Keratinocyte (primary cell): ENCODE results near the gene FJX1. TPM values are rescaled to one million over a fixed set of nuclear protein-coding genes. Genes with fewer than 3 reads are reported as not detected.

ENCODE experiments used
- DNase-seq: peaks from one replicate; pipeline ENCODE4 v3.0.0-alpha.2; 2011; ENCODE audit warnings: low read depth, missing footprints, low spot score
- FAIRE-seq: peaks from 2 replicates; lab custom pipeline; 2011; peaks lifted over from hg19 to GRCh38; lab: Jason Lieb, UNC
- H2AFZ ChIP-seq: 2 replicates; pipeline ENCODE4 v1.6.0; 2012; ENCODE audit warnings: low read length, control low read depth, inconsistent platforms; ENCODE audit not compliant: control insufficient read depth
- H3K27ac ChIP-seq: 2 replicates; pipeline ENCODE4 v1.5.1; 2011; ENCODE audit warnings: low read length; ENCODE audit not compliant: control insufficient read depth, insufficient read depth
- H3K27me3 ChIP-seq: 3 replicates; pipeline ENCODE4 v1.6.0; 2011; ENCODE audit warnings: low read length; ENCODE audit not compliant: control insufficient read depth, insufficient read depth; ENCODE audit errors: extremely low read depth
- H3K36me3 ChIP-seq, 2 experiments: 2 replicates in 1 of 2; 3 replicates in 1 of 2; pipeline ENCODE4 v1.5.1; 2011; ENCODE audit warnings: low read length in 2 of 2, mild to moderate bottlenecking in 1 of 2; ENCODE audit not compliant: control insufficient read depth in 2 of 2, insufficient read depth in 2 of 2; ENCODE audit errors: extremely low read depth in 1 of 2
- H3K4me1 ChIP-seq: 3 replicates; pipeline ENCODE4 v1.5.1; 2011; ENCODE audit warnings: low read length; ENCODE audit not compliant: control insufficient read depth, insufficient read depth; ENCODE audit errors: extremely low read depth
- H3K4me2 ChIP-seq: 3 replicates; pipeline ENCODE4 v1.6.0; 2011; ENCODE audit warnings: low read depth, low read length; ENCODE audit not compliant: control insufficient read depth, insufficient read depth; ENCODE audit errors: extremely low read depth
- H3K4me3 ChIP-seq, 3 experiments: fragments of 200-600 bp in 1 of 3; sonication (generic) in 1 of 3; 2 replicates in 2 of 3; 3 replicates in 1 of 3; pipeline ENCODE4 v1.5.1; 2011 to 2016; ENCODE audit warnings: low read length in 3 of 3, mild to moderate bottlenecking in 3 of 3, control low read depth in 2 of 3, inconsistent platforms in 1 of 3, low read depth in 1 of 3, mixed read lengths in 1 of 3, mixed run types in 1 of 3, moderate library complexity in 1 of 3; ENCODE audit not compliant: control insufficient read depth in 2 of 3, insufficient read depth in 2 of 3; ENCODE audit errors: extremely low read depth in 1 of 3
- H3K79me2 ChIP-seq: 2 replicates; pipeline ENCODE4 v1.6.0; 2012; ENCODE audit warnings: low read length; ENCODE audit not compliant: control insufficient read depth, insufficient read depth
- H3K9ac ChIP-seq: 3 replicates; pipeline ENCODE4 v1.6.0; 2011; ENCODE audit warnings: low read length; ENCODE audit not compliant: control insufficient read depth, insufficient read depth; ENCODE audit errors: extremely low read depth
- H3K9me1 ChIP-seq: 3 replicates; pipeline ENCODE4 v1.6.0; 2011; ENCODE audit warnings: low read length; ENCODE audit not compliant: control insufficient read depth, insufficient read depth; ENCODE audit errors: extremely low read depth
- H3K9me3 ChIP-seq: 2 replicates; pipeline ENCODE4 v1.5.1; 2012; ENCODE audit warnings: low read depth, low read length; ENCODE audit not compliant: control insufficient read depth
- H4K20me1 ChIP-seq: 3 replicates; pipeline ENCODE4 v1.6.0; 2011; ENCODE audit warnings: low read length; ENCODE audit not compliant: control insufficient read depth, insufficient read depth; ENCODE audit errors: extremely low read depth
- CTCF ChIP-seq, 3 experiments: IDR thresholded peaks in 1 of 3; conservative IDR thresholded peaks in 1 of 3; optimal IDR thresholded peaks in 1 of 3; 2 replicates in 2 of 3; 3 replicates in 1 of 3; pipeline versions ENCODE3 to v1.5.1; 2011; ENCODE audit warnings: low read length in 3 of 3, mild to moderate bottlenecking in 3 of 3, moderate library complexity in 2 of 3, control low read depth in 1 of 3, inconsistent platforms in 1 of 3; ENCODE audit not compliant: insufficient read depth in 2 of 3; ENCODE audit errors: extremely low read depth in 1 of 3
- EZH2 ChIP-seq: IDR thresholded peaks from one replicate; pipeline ENCODE4 v1.6.1; 2012; ENCODE audit warnings: inconsistent platforms, mild to moderate bottlenecking, low read length, moderate library complexity
- dilution Hi-C: fragments of 300-500 bp; cut with MboI; formaldehyde crosslinking; loops from one replicate; pipeline ENCODE4 v1.7.0; 2020; ENCODE audit warnings: low sequenced_read_pairs; ENCODE audit not compliant: extremely low pct_ligation_motif_present
- polyA plus RNA-seq, 5 experiments: library from polyadenylated mRNA; depleted of rRNA in 3 of 5; stranded (reverse) in 3 of 5; stranded (forward) in 1 of 5; unstranded in 1 of 5; fragments of >200 nt; gene quantifications; 1 replicate in 1 of 5; 2 replicates in 3 of 5; 3 replicates in 1 of 5; pipeline versions ENCODE4 v1.2.1 to v1.2.3, GENCODE V29; 2011 to 2012; ENCODE audit warnings: missing spikeins in 2 of 5, low read depth in 1 of 5, low replicate concordance in 1 of 5

The FJX1 gene
- polyA plus RNA-seq, 1 donor (not counting 4 experiments of a cell fraction or from before 2014, with no cell fraction given), result 19.7 TPM

- no peak overlapping the region for H2AFZ ChIP-seq
- H3K9me3 ChIP-seq, result no peaks in the 10 kb centered on the region
- no peak overlapping the region for H3K4me3 ChIP-seq
- H3K79me2 ChIP-seq, result no peaks in the 10 kb centered on the region
- no peaks in the 10 kb centered on the region for H3K27me3 ChIP-seq
- no peak overlapping the region for H3K27ac ChIP-seq
- no peak for TF ChIP-seq EZH2
- TF ChIP-seq CTCF (optimal IDR thresholded peaks at IDR 0.05 in 1 of 3, IDR thresholded peaks at IDR 0.05 in 1 of 3, conservative IDR thresholded peaks at IDR 0.05 in 1 of 3; ENCODE audit: extremely low read depth in 1 of 3, insufficient read depth in 2 of 3, low read length in 3 of 3), result no peak
- dilution Hi-C loops, result no loop called here
- FAIRE-seq (no peak), DNase-seq (no peak)
- no peaks in the 10 kb centered on the region for H3K9me1 ChIP-seq
- peaks cover 50% of the 10 kb centered on the region for H3K4me1 ChIP-seq
- H3K9ac ChIP-seq, result no peak overlapping the region
- no peaks in the 10 kb centered on the region for H4K20me1 ChIP-seq
- H3K4me2 ChIP-seq, result no peak overlapping the region
- no peaks in the 10 kb centered on the region for H3K36me3 ChIP-seq
These were observed 30.3 kb upstream of the FJX1 start for GRCh38 chr11:35587972-35588371.

DNA sequence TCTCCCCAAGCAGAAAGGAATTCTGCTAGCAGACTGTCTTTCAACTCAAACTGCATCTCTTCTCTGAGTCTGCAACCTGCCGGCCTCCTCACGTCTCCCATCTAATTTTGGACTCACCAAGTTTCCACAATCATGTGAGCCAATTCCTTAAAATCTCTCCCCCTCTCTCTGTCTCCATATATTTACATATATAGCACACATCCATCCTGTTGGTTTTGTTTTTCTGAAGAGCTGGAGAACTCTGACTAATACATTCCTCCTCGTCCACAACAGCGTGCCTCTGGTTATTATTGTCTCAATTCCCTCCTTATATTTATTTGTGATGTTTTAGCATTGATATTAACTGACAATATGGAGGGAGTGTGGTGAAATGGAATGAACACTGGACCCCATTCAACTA is 29.6 kb upstream of the FJX1 start:
- Histone ChIP-seq H3K79me2 (no peaks in the 10 kb centered on the region), H3K9me1 (no peaks in the 10 kb centered on the region), H3K4me1 (peaks cover 50% of the 10 kb centered on the region), H3K27me3 (no peaks in the 10 kb centered on the region), H4K20me1 (no peaks in the 10 kb centered on the region), H3K9ac (no peak overlapping the region), H3K27ac (no peak overlapping the region), H3K4me2 (no peak overlapping the region), H3K36me3 (no peaks in the 10 kb centered on the region), H2AFZ (no peak overlapping the region), H3K9me3 (no peaks in the 10 kb centered on the region), H3K4me3 (no peak overlapping the region)
- no peak for FAIRE-seq
- dilution Hi-C loops, result no loop called here
- DNase-seq, result no peak
- TF ChIP-seq CTCF (optimal IDR thresholded peaks at IDR 0.05 in 1 of 3, IDR thresholded peaks at IDR 0.05 in 1 of 3, conservative IDR thresholded peaks at IDR 0.05 in 1 of 3; ENCODE audit: extremely low read depth in 1 of 3, insufficient read depth in 2 of 3, low read length in 3 of 3), result no peak
- TF ChIP-seq EZH2, result no peak
